NCI-H2196 treated with DMSO at 0.1 percent for 48 hours (cell line): ENCODE measurements around the gene NSD1.
"Not testable (repeated sequence)": the region's sequence is repeated elsewhere in the genome, so short reads cannot be mapped to it uniquely, and the experiment has no call there.

Source experiments
- DNase-seq: peaks from one replicate; lab custom pipeline; 2025; ENCODE audit not compliant: unreplicated experiment; lab: John Stamatoyannopoulos, UW

NSD1 gene

GRCh38 chr5:177306103-177306640, 172.6 kb downstream of the NSD1 start:
- DNase-seq = not testable (repeated sequence)

GRCh38 chr5:177306674-177307543, 173.3 kb downstream of the NSD1 start:
- DNase-seq = no peak

- no peak for DNase-seq
Measured at GRCh38 chr5:177307544-177308363, 174.2 kb downstream of the NSD1 start.

GRCh38 chr5:177308740-177309139, 175.2 kb downstream of the NSD1 start:
- no peak for DNase-seq

- peak; percentile 38 for DNase-seq
Measured at GRCh38 chr5:177309351-177310191, 176.0 kb downstream of the NSD1 start.

- DNase-seq = no peak
Measured at GRCh38 chr5:177310332-177310731, 176.8 kb downstream of the NSD1 start.

- no peak for DNase-seq
Measured at GRCh38 chr5:177310757-177311391, 177.3 kb downstream of the NSD1 start.

- no peak for DNase-seq
Measured at GRCh38 chr5:177311392-177311722, 177.8 kb downstream of the NSD1 start.

- peak; percentile 93 for DNase-seq
Measured at GRCh38 chr5:177311723-177312648, 178.4 kb downstream of the NSD1 start, which contains the start of gene MXD3. MXD3 (minus strand) TSS chr5:177311898; CDS start chr5:177311830, 68 bp downstream.

GRCh38 chr5:177312649-177313181, 179.1 kb downstream of the NSD1 start:
- DNase-seq = no peak

- DNase-seq = no peak
Measured at GRCh38 chr5:177313561-177314259, 180.1 kb downstream of the NSD1 start.

- DNase-seq = no peak
Measured at GRCh38 chr5:177314376-177315342, 181.1 kb downstream of the NSD1 start.

- DNase-seq = no peak
Measured at GRCh38 chr5:177315411-177315810, 181.8 kb downstream of the NSD1 start.

GRCh38 chr5:177316005-177316404, 182.4 kb downstream of the NSD1 start:
- no peak for DNase-seq

GRCh38 chr5:177317959-177318377, 184.4 kb downstream of the NSD1 start:
- peak; percentile 57 for DNase-seq

- no peak for DNase-seq
Measured at GRCh38 chr5:177319913-177320588, 186.5 kb downstream of the NSD1 start.

GRCh38 chr5:177320879-177321278, 187.3 kb downstream of the NSD1 start:
- no peak for DNase-seq
